Measurements from ENCODE around the gene SLMAP. TPM values are rescaled to one million over a fixed set of nuclear protein-coding genes. Genes with fewer than 3 reads are reported as not detected.

Gene SLMAP
- total and polyA plus RNA-seq, 2 of the 13 experiments (the other 11 are each of a cell fraction or from before 2014, with no cell fraction given), result 24.0 to 48.3 TPM

- no peak for TF ChIP-seq ZBTB34 (CRISPR knock-in tag; IDR thresholded peaks at IDR 0.05)
- no peak for TF ChIP-seq ZNF136 (CRISPR knock-in tag; IDR thresholded peaks at IDR 0.05; ENCODE audit: low read depth)
- no peak for TF ChIP-seq DR1 (CRISPR knock-in tag; IDR thresholded peaks at IDR 0.05)
- no peak for TF ChIP-seq NR2C2 (CRISPR knock-in tag; IDR thresholded peaks at IDR 0.05; ENCODE audit: borderline replicate concordance)
- TF ChIP-seq ARNT2 (CRISPR knock-in tag; IDR thresholded peaks at IDR 0.05; ENCODE audit: low read depth), result no peak
- TF ChIP-seq TRIM22 (IDR thresholded peaks at IDR 0.05), result no peak
- TF ChIP-seq HNRNPL (IDR thresholded peaks at IDR 0.05; ENCODE audit: low read depth, low read length), result no peak
- TF ChIP-seq DMTF1 (CRISPR knock-in tag; IDR thresholded peaks at IDR 0.05), result no peak
- no peak for TF ChIP-seq ZNF777 (CRISPR knock-in tag; IDR thresholded peaks at IDR 0.05)
- no peak for TF ChIP-seq ZNF232 (CRISPR knock-in tag; IDR thresholded peaks at IDR 0.05; ENCODE audit: borderline replicate concordance)
- no peak for TF ChIP-seq ZNF564 (CRISPR knock-in tag; IDR thresholded peaks at IDR 0.05)
- no peak for TF ChIP-seq PLSCR1 (CRISPR knock-in tag; IDR thresholded peaks at IDR 0.05; ENCODE audit: borderline replicate concordance)
- 0 out of 2 replicates have a peak, but pooled peaks have one; percentile 22 for TF ChIP-seq FOXP4 (CRISPR knock-in tag; IDR thresholded peaks at IDR 0.05)
- no peak for TF ChIP-seq MYNN (CRISPR knock-in tag; IDR thresholded peaks at IDR 0.05; ENCODE audit: low read depth)
- no peak for TF ChIP-seq FOXA3 (CRISPR knock-in tag; IDR thresholded peaks at IDR 0.05)
- peak; percentile 78 for TF ChIP-seq ZNF629 (CRISPR knock-in tag; conservative IDR thresholded peaks at IDR 0.05)
- TF ChIP-seq ZMYM4 (CRISPR knock-in tag; IDR thresholded peaks at IDR 0.05), result peak; percentile 61
- TF ChIP-seq FOXM1 (CRISPR knock-in tag; IDR thresholded peaks at IDR 0.05), result no peak
- TF ChIP-seq ZFX (CRISPR knock-in tag; IDR thresholded peaks at IDR 0.05; ENCODE audit: low read depth), result no peak
- TF ChIP-seq EED (CRISPR knock-in tag; IDR thresholded peaks at IDR 0.05), result no peak
- no peak for TF ChIP-seq ZNF891 (CRISPR knock-in tag; IDR thresholded peaks at IDR 0.05)
- no peak for TF ChIP-seq NR2F1 (CRISPR knock-in tag; IDR thresholded peaks at IDR 0.05)
Observed at GRCh38 chr3:57820479-57820878, 64.4 kb downstream of the SLMAP start (continued).
